BLaER1 (cell line): ENCODE measurements around the gene VPREB1.
A peak's percentile ranks its signal among the peaks of the same experiment; 100 is the strongest.
"Not testable (repeated sequence)": the region's sequence is repeated elsewhere in the genome, so short reads cannot be mapped to it uniquely, and the experiment has no call there.

Experiments used
- H3K27ac ChIP-seq: shearing (Covaris generic); formaldehyde crosslinking; 2 replicates; pipeline ENCODE4 v1.8.1; 2022
- H3K27me3 ChIP-seq: shearing (Covaris generic); formaldehyde crosslinking; 2 replicates; pipeline ENCODE4 v1.8.1; 2022
- H3K36me3 ChIP-seq: shearing (Covaris generic); formaldehyde crosslinking; 2 replicates; pipeline ENCODE4 v1.8.1; 2022
- H3K4me1 ChIP-seq: shearing (Covaris generic); formaldehyde crosslinking; 2 replicates; pipeline ENCODE4 v1.8.1; 2022
- H3K4me2 ChIP-seq: shearing (Covaris generic); formaldehyde crosslinking; 2 replicates; pipeline ENCODE4 v1.8.1; 2022
- H3K4me3 ChIP-seq: shearing (Covaris generic); formaldehyde crosslinking; 2 replicates; pipeline ENCODE4 v1.8.1; 2022
- H3K9ac ChIP-seq: shearing (Covaris generic); formaldehyde crosslinking; 2 replicates; pipeline ENCODE4 v1.8.1; 2022
- H3K9me3 ChIP-seq: shearing (Covaris generic); formaldehyde crosslinking; 2 replicates; pipeline ENCODE4 v1.8.1; 2022
- H4K20me1 ChIP-seq: shearing (Covaris generic); formaldehyde crosslinking; 2 replicates; pipeline ENCODE4 v1.8.1; 2022
- Cebpa-rat ChIP-seq: shearing (Covaris generic); IDR thresholded peaks from 2 replicates; pipeline ENCODE4 v1.8.1; 2022

Gene VPREB1

GRCh38 chr22:22245256-22245909, 797 bp downstream of the VPREB1 start:
- Histone ChIP-seq H3K36me3 (peaks cover 28% of the 10 kb centered on the region), H3K9me3 (no peaks in the 10 kb centered on the region), H3K4me3 (peak overlapping the region; percentile 86), H4K20me1 (no peaks in the 10 kb centered on the region), H3K4me2 (peak overlapping the region; percentile 81), H3K9ac (peak overlapping the region; percentile 98), H3K4me1 (peaks cover 65% of the 10 kb centered on the region), H3K27me3 (no peaks in the 10 kb centered on the region), H3K27ac (peak overlapping the region; percentile 99)
- TF ChIP-seq Cebpa-rat = no peak

- peaks cover 63% of the 10 kb centered on the region for H3K4me1 ChIP-seq
These were observed 1.4 kb downstream of the VPREB1 start for GRCh38 chr22:22245935-22246525.

GRCh38 chr22:22246706-22247105, 2.1 kb downstream of the VPREB1 start:
- TF ChIP-seq Cebpa-rat = no peak
- peaks cover 56% of the 10 kb centered on the region for H3K4me1 ChIP-seq
- H3K27me3 ChIP-seq = no peaks in the 10 kb centered on the region
- no peaks in the 10 kb centered on the region for H3K9me3 ChIP-seq
- H3K4me3 ChIP-seq = peak overlapping the region; percentile 86
- H3K27ac ChIP-seq = peak overlapping the region; percentile 99
- peaks cover 28% of the 10 kb centered on the region for H3K36me3 ChIP-seq
- H3K9ac ChIP-seq = peak overlapping the region; percentile 98
- peak overlapping the region; percentile 81 for H3K4me2 ChIP-seq
- H4K20me1 ChIP-seq = no peaks in the 10 kb centered on the region

More at GRCh38 chr22:22245935-22246525, 1.4 kb downstream of the VPREB1 start:
- Histone ChIP-seq H3K9me3 (no peaks in the 10 kb centered on the region), H3K9ac (peak overlapping the region; percentile 98), H3K4me2 (peak overlapping the region; percentile 81), H4K20me1 (no peaks in the 10 kb centered on the region), H3K27ac (peak overlapping the region; percentile 99), H3K4me3 (peak overlapping the region; percentile 86), H3K36me3 (peaks cover 28% of the 10 kb centered on the region), H3K27me3 (no peaks in the 10 kb centered on the region)
- TF ChIP-seq Cebpa-rat = no peak

- H3K27me3 ChIP-seq = no peaks in the 10 kb centered on the region
- H4K20me1 ChIP-seq = no peaks in the 10 kb centered on the region
- peak overlapping the region; percentile 86 for H3K4me3 ChIP-seq
- peak overlapping the region; percentile 81 for H3K4me2 ChIP-seq
- H3K4me1 ChIP-seq = peaks cover 35% of the 10 kb centered on the region
- peak overlapping the region; percentile 99 for H3K27ac ChIP-seq
- peaks cover 28% of the 10 kb centered on the region for H3K36me3 ChIP-seq
- peak; percentile 86 for TF ChIP-seq Cebpa-rat
- peak overlapping the region; percentile 98 for H3K9ac ChIP-seq
- no peaks in the 10 kb centered on the region for H3K9me3 ChIP-seq
These were observed 4.3 kb downstream of the VPREB1 start for GRCh38 chr22:22248878-22249277.

GRCh38 chr22:22250651-22251050, 6.1 kb downstream of the VPREB1 start:
- Histone ChIP-seq H3K4me1 (peaks cover 31% of the 10 kb centered on the region), H3K4me2 (peak overlapping the region; percentile 81), H3K9ac (peak overlapping the region; percentile 98), H3K27ac (peak overlapping the region; percentile 99), H3K36me3 (peaks cover 25% of the 10 kb centered on the region), H3K4me3 (peak overlapping the region; percentile 86)
- not testable (repeated sequence) for H3K9me3 ChIP-seq, H4K20me1 ChIP-seq, H3K27me3 ChIP-seq

- not testable (repeated sequence) for H3K4me2 ChIP-seq, H3K4me3 ChIP-seq, H4K20me1 ChIP-seq, H3K9me3 ChIP-seq, H3K9ac ChIP-seq, H3K4me1 ChIP-seq, H3K36me3 ChIP-seq, H3K27me3 ChIP-seq, H3K27ac ChIP-seq
These were observed 11.5 kb downstream of the VPREB1 start for GRCh38 chr22:22256133-22256532.

- not testable (repeated sequence) for H3K9me3 ChIP-seq, H3K4me3 ChIP-seq, H3K27ac ChIP-seq, H3K27me3 ChIP-seq, H3K9ac ChIP-seq, H3K36me3 ChIP-seq, H3K4me2 ChIP-seq, H3K4me1 ChIP-seq, H4K20me1 ChIP-seq
These were observed 14.2 kb downstream of the VPREB1 start for GRCh38 chr22:22258597-22259415.

GRCh38 chr22:22260169-22260568, 15.6 kb downstream of the VPREB1 start:
- H3K9me3 ChIP-seq, H3K27ac ChIP-seq, H3K4me2 ChIP-seq, H3K4me3 ChIP-seq, H3K9ac ChIP-seq, H4K20me1 ChIP-seq, H3K36me3 ChIP-seq, H3K27me3 ChIP-seq, H3K4me1 ChIP-seq: not testable (repeated sequence)

- H3K9me3 ChIP-seq, H4K20me1 ChIP-seq, H3K27ac ChIP-seq, H3K4me2 ChIP-seq, H3K9ac ChIP-seq, H3K27me3 ChIP-seq, H3K36me3 ChIP-seq, H3K4me1 ChIP-seq, H3K4me3 ChIP-seq: not testable (repeated sequence)
These were observed 16.0 kb downstream of the VPREB1 start for GRCh38 chr22:22260586-22260985.

- H3K9me3 ChIP-seq, H3K27ac ChIP-seq, H3K27me3 ChIP-seq, H3K36me3 ChIP-seq, H3K4me1 ChIP-seq, H3K9ac ChIP-seq, H3K4me3 ChIP-seq, H4K20me1 ChIP-seq, H3K4me2 ChIP-seq: not testable (repeated sequence)
These were observed 17.9 kb downstream of the VPREB1 start for GRCh38 chr22:22262332-22263074.

- H3K36me3 ChIP-seq = peaks cover 11% of the 10 kb centered on the region; the same call in 1 of the 2 replicates
- H3K27me3 ChIP-seq, H3K4me1 ChIP-seq: not testable (repeated sequence)
These were observed 19.2 kb downstream of the VPREB1 start for GRCh38 chr22:22263823-22264222.

GRCh38 chr22:22270036-22270676, 25.6 kb downstream of the VPREB1 start:
- not testable (repeated sequence) for H4K20me1 ChIP-seq, H3K9me3 ChIP-seq, H3K4me3 ChIP-seq, H3K4me1 ChIP-seq, H3K4me2 ChIP-seq, H3K27ac ChIP-seq, H3K36me3 ChIP-seq, H3K9ac ChIP-seq, H3K27me3 ChIP-seq

More at GRCh38 chr22:22263823-22264222, 19.2 kb downstream of the VPREB1 start:
- not testable (repeated sequence) for H3K4me3 ChIP-seq, H3K27ac ChIP-seq, H4K20me1 ChIP-seq, H3K4me2 ChIP-seq, H3K9ac ChIP-seq, H3K9me3 ChIP-seq

GRCh38 chr22:22277423-22277822, 32.8 kb downstream of the VPREB1 start:
- not testable (repeated sequence) for H3K27ac ChIP-seq, H3K9me3 ChIP-seq, H3K4me3 ChIP-seq, H3K36me3 ChIP-seq, H3K9ac ChIP-seq, H3K27me3 ChIP-seq, H3K4me1 ChIP-seq, H4K20me1 ChIP-seq, H3K4me2 ChIP-seq
